ENCODE data around the gene MAP3K7. TPM values are rescaled to one million over a fixed set of nuclear protein-coding genes. Genes with fewer than 3 reads are reported as not detected.

The MAP3K7 gene
- total and polyA plus RNA-seq, 4 donors: 10.3 to 29.2 (median 19.4) TPM

GRCh38 chr6:90544081-90544480, 42.8 kb downstream of the MAP3K7 start:
- ATAC-seq (ENCODE audit: low FRiP score) (no peak), DNase-seq (no peak)
- H3K4me1 ChIP-seq (ENCODE audit: control insufficient read depth in 1 of 2, insufficient read depth in 2 of 2, low read length in 2 of 2): no peaks in the 10 kb centered on the region
- H3K27ac ChIP-seq (ENCODE audit: low read depth in 1 of 2, low read length in 2 of 2): no peak overlapping the region
- H3K9me3 ChIP-seq (ENCODE audit: control insufficient read depth, low read length): no peaks in the 10 kb centered on the region
- intact Hi-C loops (cut with DNase I): no loop called here
- H3K27me3 ChIP-seq (ENCODE audit: control insufficient read depth in 1 of 2, insufficient read depth in 2 of 2, low read length in 1 of 2): no peaks in the 10 kb centered on the region
- peaks cover 3% of the 10 kb centered on the region in 2 donors for H3K36me3 ChIP-seq (ENCODE audit: control insufficient read depth in 1 of 2, insufficient read depth in 2 of 2, low read length in 1 of 2)
- H3K4me3 ChIP-seq (ENCODE audit: low read length in 2 of 2): no peak overlapping the region

- Histone ChIP-seq H3K27me3 (ENCODE audit: control insufficient read depth in 1 of 2, insufficient read depth in 2 of 2, low read length in 1 of 2) (no peaks in the 10 kb centered on the region), H3K4me3 (ENCODE audit: low read length in 2 of 2) (no peak overlapping the region), H3K4me1 (ENCODE audit: control insufficient read depth in 1 of 2, insufficient read depth in 2 of 2, low read length in 2 of 2) (no peaks in the 10 kb centered on the region), H3K27ac (ENCODE audit: low read depth in 1 of 2, low read length in 2 of 2) (no peak overlapping the region), H3K9me3 (ENCODE audit: control insufficient read depth, low read length) (no peaks in the 10 kb centered on the region), H3K36me3 (ENCODE audit: control insufficient read depth in 1 of 2, insufficient read depth in 2 of 2, low read length in 1 of 2) (peaks cover 0 to 3% of the 10 kb centered on the region in 2 donors)
- DNase-seq (no peak), ATAC-seq (ENCODE audit: low FRiP score) (no peak)
- 91% methylated on average over 3 of the region's 3 CpGs for WGBS, 2 donors
- intact Hi-C loops (cut with DNase I): no loop called here
These were observed 45.7 kb downstream of the MAP3K7 start for GRCh38 chr6:90541221-90541620.

- H3K27me3 ChIP-seq (ENCODE audit: control insufficient read depth in 1 of 2, insufficient read depth in 2 of 2, low read length in 1 of 2): no peaks in the 10 kb centered on the region
- peaks cover 0 to 2% of the 10 kb centered on the region in 2 donors for H3K36me3 ChIP-seq (ENCODE audit: control insufficient read depth in 1 of 2, insufficient read depth in 2 of 2, low read length in 1 of 2)
- 25 to 29% methylated on average over 4 of the region's 4 CpGs for WGBS, 2 donors
- no peaks in the 10 kb centered on the region for H3K4me1 ChIP-seq (ENCODE audit: control insufficient read depth in 1 of 2, insufficient read depth in 2 of 2, low read length in 2 of 2)
- no peak for DNase-seq
- no peak overlapping the region for H3K4me3 ChIP-seq (ENCODE audit: low read length in 2 of 2)
- intact Hi-C loops (cut with DNase I): no loop called here
- no peak overlapping the region for H3K27ac ChIP-seq (ENCODE audit: low read depth in 1 of 2, low read length in 2 of 2)
- no peak for ATAC-seq (ENCODE audit: low FRiP score)
- H3K9me3 ChIP-seq (ENCODE audit: control insufficient read depth, low read length): no peaks in the 10 kb centered on the region
These were observed 48.4 kb downstream of the MAP3K7 start for GRCh38 chr6:90538278-90539046.

- ATAC-seq (ENCODE audit: low FRiP score): no peak
- intact Hi-C loops (cut with DNase I): no loop called here
- DNase-seq: no peak
- H3K4me3 ChIP-seq (ENCODE audit: low read length in 2 of 2): no peak overlapping the region
- no peaks in the 10 kb centered on the region for H3K4me1 ChIP-seq (ENCODE audit: control insufficient read depth in 1 of 2, insufficient read depth in 2 of 2, low read length in 2 of 2)
- no peaks in the 10 kb centered on the region for H3K27me3 ChIP-seq (ENCODE audit: control insufficient read depth in 1 of 2, insufficient read depth in 2 of 2, low read length in 1 of 2)
- WGBS, 2 donors: 79 to 80% methylated on average over 3 of the region's 3 CpGs
- H3K36me3 ChIP-seq (ENCODE audit: control insufficient read depth in 1 of 2, insufficient read depth in 2 of 2, low read length in 1 of 2): peaks cover 0 to 5% of the 10 kb centered on the region in 2 donors
- no peaks in the 10 kb centered on the region for H3K9me3 ChIP-seq (ENCODE audit: control insufficient read depth, low read length)
- H3K27ac ChIP-seq (ENCODE audit: low read depth in 1 of 2, low read length in 2 of 2): no peak overlapping the region
These were observed 49.1 kb downstream of the MAP3K7 start for GRCh38 chr6:90537723-90538258.

GRCh38 chr6:90537027-90537426, 49.8 kb downstream of the MAP3K7 start:
- no peaks in the 10 kb centered on the region for H3K27me3 ChIP-seq (ENCODE audit: control insufficient read depth in 1 of 2, insufficient read depth in 2 of 2, low read length in 1 of 2)
- H3K4me1 ChIP-seq (ENCODE audit: control insufficient read depth in 1 of 2, insufficient read depth in 2 of 2, low read length in 2 of 2): no peaks in the 10 kb centered on the region
- H3K4me3 ChIP-seq (ENCODE audit: low read length in 2 of 2): no peak overlapping the region
- ATAC-seq (ENCODE audit: low FRiP score) (no peak), DNase-seq (no peak)
- intact Hi-C loops (cut with DNase I): no loop called here
- peaks cover 0 to 5% of the 10 kb centered on the region in 2 donors for H3K36me3 ChIP-seq (ENCODE audit: control insufficient read depth in 1 of 2, insufficient read depth in 2 of 2, low read length in 1 of 2)
- H3K27ac ChIP-seq (ENCODE audit: low read depth in 1 of 2, low read length in 2 of 2): no peak overlapping the region
- WGBS, 2 donors: 86% methylated on average over 4 of the region's 4 CpGs
- H3K9me3 ChIP-seq (ENCODE audit: control insufficient read depth, low read length): no peaks in the 10 kb centered on the region

GRCh38 chr6:90536520-90536919, 50.4 kb downstream of the MAP3K7 start:
- Histone ChIP-seq H3K27ac (ENCODE audit: low read depth in 1 of 2, low read length in 2 of 2) (no peak overlapping the region), H3K27me3 (ENCODE audit: control insufficient read depth in 1 of 2, insufficient read depth in 2 of 2, low read length in 1 of 2) (no peaks in the 10 kb centered on the region), H3K9me3 (ENCODE audit: control insufficient read depth, low read length) (no peaks in the 10 kb centered on the region), H3K4me1 (ENCODE audit: control insufficient read depth in 1 of 2, insufficient read depth in 2 of 2, low read length in 2 of 2) (no peaks in the 10 kb centered on the region), H3K4me3 (ENCODE audit: low read length in 2 of 2) (no peak overlapping the region), H3K36me3 (ENCODE audit: control insufficient read depth in 1 of 2, insufficient read depth in 2 of 2, low read length in 1 of 2) (peaks cover 0 to 5% of the 10 kb centered on the region in 2 donors)
- intact Hi-C loops (cut with DNase I): no loop called here
- 95 to 99% methylated on average over 4 of the region's 4 CpGs for WGBS, 2 donors
- no peak for ATAC-seq (ENCODE audit: low FRiP score)
- no peak for DNase-seq

GRCh38 chr6:90534337-90535025, 52.4 kb downstream of the MAP3K7 start:
- H3K27me3 ChIP-seq (ENCODE audit: control insufficient read depth in 1 of 2, insufficient read depth in 2 of 2, low read length in 1 of 2): no peaks in the 10 kb centered on the region
- ATAC-seq (ENCODE audit: low FRiP score) (no peak), DNase-seq (no peak)
- H3K36me3 ChIP-seq (ENCODE audit: control insufficient read depth in 1 of 2, insufficient read depth in 2 of 2, low read length in 1 of 2): peaks cover 0 to 5% of the 10 kb centered on the region in 2 donors
- no peak overlapping the region for H3K27ac ChIP-seq (ENCODE audit: low read depth in 1 of 2, low read length in 2 of 2)
- H3K9me3 ChIP-seq (ENCODE audit: control insufficient read depth, low read length): no peaks in the 10 kb centered on the region
- H3K4me1 ChIP-seq (ENCODE audit: control insufficient read depth in 1 of 2, insufficient read depth in 2 of 2, low read length in 2 of 2): no peaks in the 10 kb centered on the region
- H3K4me3 ChIP-seq (ENCODE audit: low read length in 2 of 2): no peak overlapping the region
- 92% methylated on average over 3 of the region's 3 CpGs for WGBS, 2 donors
- intact Hi-C loops (cut with DNase I): no loop called here

- Histone ChIP-seq H3K4me1 (ENCODE audit: control insufficient read depth in 1 of 2, insufficient read depth in 2 of 2, low read length in 2 of 2) (no peaks in the 10 kb centered on the region), H3K36me3 (ENCODE audit: control insufficient read depth in 1 of 2, insufficient read depth in 2 of 2, low read length in 1 of 2) (peaks cover 1 to 5% of the 10 kb centered on the region in 2 donors), H3K27me3 (ENCODE audit: control insufficient read depth in 1 of 2, insufficient read depth in 2 of 2, low read length in 1 of 2) (no peaks in the 10 kb centered on the region), H3K9me3 (ENCODE audit: control insufficient read depth, low read length) (no peaks in the 10 kb centered on the region), H3K27ac (ENCODE audit: low read depth in 1 of 2, low read length in 2 of 2) (no peak overlapping the region), H3K4me3 (ENCODE audit: low read length in 2 of 2) (no peak overlapping the region)
- ATAC-seq (ENCODE audit: low FRiP score): no peak
- WGBS, 2 donors: 90 to 92% methylated on average over 4 of the region's 4 CpGs
- DNase-seq: no peak
- intact Hi-C loops (cut with DNase I): no loop called here
These were observed 53.1 kb downstream of the MAP3K7 start for GRCh38 chr6:90533615-90534336.

All from aorta (tissue), 5 donors.